ENCODE data around the gene SLC16A11. TPM values are rescaled to one million over a fixed set of nuclear protein-coding genes. Genes with fewer than 3 reads are reported as not detected.

The SLC16A11 gene
- total RNA-seq, 4 donors from 2014 or later: 1.2 to 2.2 TPM; not detected in 2

DNA sequence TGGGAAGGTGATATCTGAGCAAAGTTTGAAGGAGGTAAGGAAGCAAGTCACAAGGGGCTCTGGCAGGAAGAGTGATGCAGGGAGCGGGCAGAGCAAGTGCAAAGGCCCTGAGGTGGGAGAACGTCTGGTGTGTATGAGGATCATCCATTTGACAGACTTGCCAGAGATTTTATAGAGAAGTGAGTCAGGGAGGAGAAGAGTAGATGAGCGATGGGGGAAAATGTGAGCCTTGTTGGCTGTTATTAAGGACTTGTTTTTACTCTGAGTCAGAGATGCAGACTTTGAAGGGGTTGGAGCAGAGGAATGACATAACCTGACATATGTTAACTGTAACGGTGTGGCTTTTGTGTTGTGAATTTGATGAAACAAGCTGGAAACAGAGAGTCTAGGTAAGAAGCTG is 39.7 kb upstream of the SLC16A11 start:
- in situ Hi-C loops (cut with MboI; ENCODE audit: low pct_ligation_motif_present in 1 of 4, low pct_unique_long_range_greater_than_20kb in 1 of 4, low sequenced_read_pairs in 3 of 4): no loop called here
- intact Hi-C loops (cut with DNase I; ENCODE audit: low total_unique reads): no loop called here

DNA sequence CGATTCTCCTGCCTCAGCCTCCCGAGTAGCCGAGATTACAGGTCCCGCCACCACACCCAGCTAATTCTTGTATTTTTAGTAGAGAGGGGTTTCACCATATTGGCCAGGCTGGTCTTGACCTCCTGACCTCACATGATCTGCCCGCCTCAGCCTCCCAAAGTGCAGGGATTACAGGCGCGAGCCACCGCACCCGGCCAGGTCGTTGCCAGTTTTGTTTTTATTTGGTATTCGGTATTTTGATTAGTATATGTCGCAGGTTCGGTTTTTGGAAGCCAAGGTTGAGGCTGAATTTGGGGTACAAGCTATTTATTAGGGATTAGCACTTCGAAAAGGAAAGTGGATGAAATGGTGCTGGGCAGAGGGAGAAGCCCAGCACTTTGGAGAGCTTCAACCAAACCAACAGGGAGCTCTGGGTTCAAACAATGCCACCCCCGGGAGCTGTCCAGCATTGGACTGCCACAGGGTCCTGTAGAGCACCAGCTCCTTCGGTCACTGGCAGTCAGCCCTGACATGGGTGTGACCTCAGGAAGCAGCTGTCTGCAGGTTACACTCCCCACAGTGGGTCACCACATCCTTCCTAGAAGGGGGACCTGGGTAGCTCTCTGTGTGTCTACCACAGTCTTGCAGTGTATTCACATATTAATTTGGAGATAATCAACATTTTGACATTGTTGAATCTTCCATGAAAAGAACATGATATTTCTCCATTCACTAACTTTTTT is 37.6 kb upstream of the SLC16A11 start:
- no peaks in the 10 kb centered on the region for H3K9me3 ChIP-seq
- no peak overlapping the region for H3K27ac ChIP-seq
- 84 to 90% methylated on average over 10 to 16 of the region's 16 CpGs for WGBS, 2 donors (ENCODE audit: low coverage in 1 of 2)
- TF ChIP-seq EP300 (IDR thresholded peaks at IDR 0.05; ENCODE audit: low read depth) (no peak), POLR2A (IDR thresholded peaks at IDR 0.05) (no peak), POLR2AphosphoS5 (IDR thresholded peaks at IDR 0.05) (no peak)
- TF ChIP-seq, protein P1, sequence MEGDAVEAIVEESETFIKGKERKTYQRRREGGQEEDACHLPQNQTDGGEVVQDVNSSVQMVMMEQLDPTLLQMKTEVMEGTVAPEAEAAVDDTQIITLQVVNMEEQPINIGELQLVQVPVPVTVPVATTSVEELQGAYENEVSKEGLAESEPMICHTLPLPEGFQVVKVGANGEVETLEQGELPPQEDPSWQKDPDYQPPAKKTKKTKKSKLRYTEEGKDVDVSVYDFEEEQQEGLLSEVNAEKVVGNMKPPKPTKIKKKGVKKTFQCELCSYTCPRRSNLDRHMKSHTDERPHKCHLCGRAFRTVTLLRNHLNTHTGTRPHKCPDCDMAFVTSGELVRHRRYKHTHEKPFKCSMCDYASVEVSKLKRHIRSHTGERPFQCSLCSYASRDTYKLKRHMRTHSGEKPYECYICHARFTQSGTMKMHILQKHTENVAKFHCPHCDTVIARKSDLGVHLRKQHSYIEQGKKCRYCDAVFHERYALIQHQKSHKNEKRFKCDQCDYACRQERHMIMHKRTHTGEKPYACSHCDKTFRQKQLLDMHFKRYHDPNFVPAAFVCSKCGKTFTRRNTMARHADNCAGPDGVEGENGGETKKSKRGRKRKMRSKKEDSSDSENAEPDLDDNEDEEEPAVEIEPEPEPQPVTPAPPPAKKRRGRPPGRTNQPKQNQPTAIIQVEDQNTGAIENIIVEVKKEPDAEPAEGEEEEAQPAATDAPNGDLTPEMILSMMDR (IDR thresholded peaks at IDR 0.05): no peak
- intact Hi-C loops (cut with DNase I; ENCODE audit: low total_unique reads) (loop anchor here (1.0 kb wide), 1 partner anchor 17 kb away; no protein-coding TSS in a partner anchor), in situ Hi-C loops (cut with MboI; ENCODE audit: low pct_ligation_motif_present in 1 of 4, low pct_unique_long_range_greater_than_20kb in 1 of 4, low sequenced_read_pairs in 3 of 4) (no loop called here)
- H3K36me3 ChIP-seq: no peaks in the 10 kb centered on the region
- no peak overlapping the region for H3K4me3 ChIP-seq
- no peak for DNase-seq
- H3K27me3 ChIP-seq: peaks cover 16% of the 10 kb centered on the region
- no peaks in the 10 kb centered on the region for H3K4me1 ChIP-seq

More for the DNA sequence above, 39.7 kb upstream of the SLC16A11 start:
- H3K4me3 ChIP-seq: no peak overlapping the region
- 63 to 76% methylated on average over 1 to 4 of the region's 4 CpGs for WGBS, 2 donors (ENCODE audit: low coverage in 1 of 2)
- H3K27ac ChIP-seq: no peak overlapping the region
- H3K9me3 ChIP-seq: no peaks in the 10 kb centered on the region
- H3K36me3 ChIP-seq: no peaks in the 10 kb centered on the region
- TF ChIP-seq, protein P1 (IDR thresholded peaks at IDR 0.05): no peak
- TF ChIP-seq POLR2AphosphoS5 (IDR thresholded peaks at IDR 0.05) (no peak), EP300 (IDR thresholded peaks at IDR 0.05; ENCODE audit: low read depth) (no peak), POLR2A (IDR thresholded peaks at IDR 0.05) (no peak)
- no peak for DNase-seq
- no peaks in the 10 kb centered on the region for H3K4me1 ChIP-seq
- H3K27me3 ChIP-seq: peaks cover 19% of the 10 kb centered on the region

DNA sequence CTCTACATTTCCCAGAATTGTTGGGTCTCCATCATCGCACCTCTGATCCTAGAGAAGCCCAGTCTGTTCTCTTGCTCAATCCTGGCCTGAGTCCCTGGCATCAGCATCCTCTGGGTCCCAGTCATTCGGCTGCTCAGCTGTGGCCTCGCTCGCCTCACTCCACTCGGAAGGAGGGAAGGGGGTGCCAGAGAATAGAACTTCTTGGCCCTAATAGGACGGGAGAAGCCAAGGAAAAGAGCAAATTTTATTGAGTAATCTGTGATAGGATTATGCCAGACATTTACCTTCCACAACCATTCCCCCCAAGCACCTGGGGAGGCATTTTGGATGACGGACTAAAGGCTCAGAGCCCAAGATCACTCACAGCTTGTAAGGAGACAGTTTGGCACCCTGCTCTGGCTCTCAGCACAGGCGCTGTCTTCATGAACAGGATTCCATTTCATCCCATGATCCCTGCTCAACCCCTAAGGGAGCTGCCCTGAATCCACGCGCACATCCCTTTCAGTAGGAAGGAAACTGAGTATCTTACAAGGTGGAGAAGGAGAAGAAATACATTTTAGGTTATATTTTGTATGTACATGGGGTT is 36.7 kb upstream of the SLC16A11 start:
- H3K27ac ChIP-seq: peak overlapping the region in 1 of 4 donors; percentile 21
- TF ChIP-seq POLR2A (IDR thresholded peaks at IDR 0.05): no peak
- TF ChIP-seq POLR2AphosphoS5 (IDR thresholded peaks at IDR 0.05): no peak
- TF ChIP-seq, protein P1 (IDR thresholded peaks at IDR 0.05): no peak
- TF ChIP-seq EP300 (IDR thresholded peaks at IDR 0.05; ENCODE audit: low read depth): no peak
- 74% methylated on average over 10 of the region's 10 CpGs; no CpG with 5 or more reads in 1 of the 2 donors for WGBS, 2 donors (ENCODE audit: low coverage in 1 of 2)
- intact Hi-C loops (cut with DNase I; ENCODE audit: low total_unique reads) (loop anchor here (1.0 kb wide), 1 partner anchor 18 kb away; no protein-coding TSS in a partner anchor), in situ Hi-C loops (cut with MboI; ENCODE audit: low pct_ligation_motif_present in 1 of 4, low pct_unique_long_range_greater_than_20kb in 1 of 4, low sequenced_read_pairs in 3 of 4) (no loop called here)
- no peak for DNase-seq
- no peaks in the 10 kb centered on the region for H3K36me3 ChIP-seq
- H3K27me3 ChIP-seq: peaks cover 7% of the 10 kb centered on the region
- no peak overlapping the region for H3K4me3 ChIP-seq
- no peaks in the 10 kb centered on the region for H3K9me3 ChIP-seq
- H3K4me1 ChIP-seq: no peaks in the 10 kb centered on the region

DNA sequence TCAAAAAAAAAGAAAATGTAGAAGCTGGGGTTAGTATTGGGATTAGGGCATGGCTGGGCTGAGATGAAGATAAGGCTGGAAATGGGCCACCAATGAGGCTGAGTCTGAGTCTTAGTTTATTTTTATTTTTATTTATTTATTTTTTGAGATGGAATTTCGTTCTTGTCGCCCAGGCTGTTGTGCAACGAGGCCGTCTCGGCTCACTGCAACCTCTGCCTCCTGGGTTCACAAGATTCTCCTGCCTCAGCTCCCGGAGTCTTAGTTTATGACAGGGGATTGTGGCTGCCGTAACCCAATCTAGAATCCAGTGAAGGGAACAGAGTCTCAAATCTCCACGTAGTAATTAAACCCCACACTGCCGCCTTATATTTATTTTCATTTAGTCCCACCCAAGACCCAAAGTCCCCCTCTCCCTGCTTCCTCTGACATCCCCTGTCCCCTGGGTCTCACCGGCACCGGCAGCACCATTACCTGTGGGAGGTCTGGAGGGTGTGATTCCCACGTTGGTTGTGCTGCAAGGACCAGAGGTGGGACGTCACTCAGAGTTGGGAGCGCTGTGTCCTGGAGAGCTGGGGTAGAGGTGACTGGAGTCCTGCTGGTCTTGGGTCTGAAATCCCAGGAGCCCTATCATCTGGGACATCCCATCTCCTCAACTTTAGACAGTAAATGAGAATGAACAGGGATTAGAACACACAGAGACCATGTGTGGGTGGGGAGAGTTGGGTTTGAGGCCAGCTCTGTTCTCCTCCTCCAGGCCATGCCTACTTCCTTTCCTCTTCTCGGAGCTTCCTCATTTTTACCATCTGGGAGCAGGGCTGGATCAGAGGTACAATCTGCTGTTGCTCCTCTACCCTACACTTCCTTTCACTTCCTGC is 35.9 kb upstream of the SLC16A11 start, which contains the start of gene CLEC10A:
TSS of gene CLEC10A (minus strand) at position 671 of the 875 bp plus-strand sequence. CDS start 1,439 bp downstream, outside the sequence.
- no peaks in the 10 kb centered on the region for H3K4me1 ChIP-seq
- H3K36me3 ChIP-seq: no peaks in the 10 kb centered on the region
- peaks cover 1% of the 10 kb centered on the region for H3K27me3 ChIP-seq
- no peaks in the 10 kb centered on the region for H3K9me3 ChIP-seq
- no peak for DNase-seq
- TF ChIP-seq POLR2A (IDR thresholded peaks at IDR 0.05) (no peak), POLR2AphosphoS5 (IDR thresholded peaks at IDR 0.05) (no peak)
- TF ChIP-seq, protein P1 (IDR thresholded peaks at IDR 0.05): no peak
- H3K27ac ChIP-seq: peak within 1 kb of the TSS in 3 of 4 donors; percentile 18 to 43 (median 21)
- intact Hi-C loops (cut with DNase I; ENCODE audit: low total_unique reads) (no loop called here), in situ Hi-C loops (cut with MboI; ENCODE audit: low pct_ligation_motif_present in 1 of 4, low pct_unique_long_range_greater_than_20kb in 1 of 4, low sequenced_read_pairs in 3 of 4) (no loop called here)
- WGBS, 2 donors (ENCODE audit: low coverage in 1 of 2): 70 to 71% methylated on average over 10 to 15 of the region's 15 CpGs
- H3K4me3 ChIP-seq: no peak within 1 kb of the TSS
